ENCODE measurements around the gene FGF14. TPM values are rescaled to one million over a fixed set of nuclear protein-coding genes. Genes with fewer than 3 reads are reported as not detected.

Gene FGF14
- total and polyA plus RNA-seq, 2 donors (not counting 1 experiment from before 2014, with no cell fraction given), result under 0.01 TPM; not detected in 1

GRCh38 chr13:101911752-101912151, 490.1 kb downstream of the FGF14 start:
- intact Hi-C loops (cut with micrococcal nuclease), result no loop called here
- WGBS (ENCODE audit: insufficient coverage), result no CpG with 5 or more reads among the region's 2 CpGs
- H3K9me3 ChIP-seq (ENCODE audit: control extremely low read depth in 1 of 3, control insufficient read depth in 2 of 3, insufficient read depth in 1 of 3, low read length in 2 of 3), result peaks cover 0 to 6% (median 0%) of the 10 kb centered on the region in 3 donors

GRCh38 chr13:101903890-101904289, 498.0 kb downstream of the FGF14 start:
- DNase-seq, result no peak
- CTCF ChIA-PET, result no interaction called here
- no peaks in the 10 kb centered on the region for H3K4me1 ChIP-seq (ENCODE audit: control insufficient read depth in 2 of 2, insufficient read depth in 2 of 2, low read length in 2 of 2)
- no peaks in the 10 kb centered on the region for H3K79me2 ChIP-seq (ENCODE audit: control insufficient read depth, insufficient read depth, low read length)
- Mint-ChIP-seq H3K4me1 (no peaks in the 10 kb centered on the region), H3K4me3 (no peak overlapping the region), H3K27ac (no peak overlapping the region), H3K9me3 (ENCODE audit: insufficient read depth) (peaks cover 2% of the 10 kb centered on the region), H3K27me3 (no peaks in the 10 kb centered on the region)
- H3K27ac ChIP-seq (ENCODE audit: low read length in 2 of 2), result no peak overlapping the region
- no peaks in the 10 kb centered on the region for H3K9me3 ChIP-seq (ENCODE audit: control extremely low read depth in 1 of 3, control insufficient read depth in 2 of 3, insufficient read depth in 1 of 3, low read length in 2 of 3)
- H3K4me3 ChIP-seq (ENCODE audit: control extremely low read depth in 1 of 5, extremely low read depth in 1 of 5, insufficient read depth in 1 of 5, low read depth in 2 of 5, low read length in 4 of 5), result no peak overlapping the region
- H2AFZ ChIP-seq (ENCODE audit: insufficient read depth, low read depth, low read length, poor library complexity, severe bottlenecking), result no peak overlapping the region
- H3K27me3 ChIP-seq (replicated peaks in 1 of 4; ENCODE audit: control extremely low read depth in 1 of 4, control insufficient read depth in 3 of 4, insufficient read depth in 4 of 4, low read length in 3 of 4), result no peaks in the 10 kb centered on the region
- no peak for TF ChIP-seq EZH2 (IDR thresholded peaks at IDR 0.05; ENCODE audit: borderline replicate concordance, insufficient read depth, low read depth, low read length, poor library complexity, severe bottlenecking)
- no peak for TF ChIP-seq CTCF (IDR thresholded peaks at IDR 0.05)
- POLR2A ChIA-PET, result no interaction called here
- intact Hi-C loops (cut with micrococcal nuclease), result no loop called here
- H3K9ac ChIP-seq (ENCODE audit: low read length), result no peak overlapping the region
- no peaks in the 10 kb centered on the region for H3K36me3 ChIP-seq (replicated peaks in 1 of 2; ENCODE audit: control extremely low read depth in 1 of 2, control insufficient read depth in 1 of 2, extremely low read depth in 1 of 2, insufficient read depth in 2 of 2, low read length in 1 of 2)
- no peak for ATAC-seq (ENCODE audit: low read depth)
- no peak overlapping the region for H3K4me2 ChIP-seq (replicated peaks; ENCODE audit: low read depth, low read length, poor library complexity, severe bottlenecking)
- WGBS (ENCODE audit: insufficient coverage), result 58% methylated on average over 3 of the region's 3 CpGs
- no peaks in the 10 kb centered on the region for H4K20me1 ChIP-seq (ENCODE audit: control insufficient read depth, insufficient read depth, low read length, poor library complexity, severe bottlenecking)

More at GRCh38 chr13:101911752-101912151, 490.1 kb downstream of the FGF14 start:
- Histone ChIP-seq H3K79me2 (ENCODE audit: control insufficient read depth, insufficient read depth, low read length) (no peaks in the 10 kb centered on the region), H3K4me3 (ENCODE audit: control extremely low read depth in 1 of 5, extremely low read depth in 1 of 5, insufficient read depth in 1 of 5, low read depth in 2 of 5, low read length in 4 of 5) (no peak overlapping the region), H3K4me2 (replicated peaks; ENCODE audit: low read depth, low read length, poor library complexity, severe bottlenecking) (no peak overlapping the region), H3K27me3 (replicated peaks in 1 of 4; ENCODE audit: control extremely low read depth in 1 of 4, control insufficient read depth in 3 of 4, insufficient read depth in 4 of 4, low read length in 3 of 4) (peaks cover 0 to 13% (median 2%) of the 10 kb centered on the region in 4 experiments), H3K4me1 (ENCODE audit: control insufficient read depth in 2 of 2, insufficient read depth in 2 of 2, low read length in 2 of 2) (no peaks in the 10 kb centered on the region), H4K20me1 (ENCODE audit: control insufficient read depth, insufficient read depth, low read length, poor library complexity, severe bottlenecking) (no peaks in the 10 kb centered on the region), H3K36me3 (replicated peaks in 1 of 2; ENCODE audit: control extremely low read depth in 1 of 2, control insufficient read depth in 1 of 2, extremely low read depth in 1 of 2, insufficient read depth in 2 of 2, low read length in 1 of 2) (no peaks in the 10 kb centered on the region), H3K9ac (ENCODE audit: low read length) (no peak overlapping the region), H2AFZ (ENCODE audit: insufficient read depth, low read depth, low read length, poor library complexity, severe bottlenecking) (no peak overlapping the region), H3K27ac (ENCODE audit: low read length in 2 of 2) (no peak overlapping the region)
- DNase-seq, result no peak
- POLR2A ChIA-PET, result no interaction called here
- TF ChIP-seq EZH2 (IDR thresholded peaks at IDR 0.05; ENCODE audit: borderline replicate concordance, insufficient read depth, low read depth, low read length, poor library complexity, severe bottlenecking), result no peak
- TF ChIP-seq CTCF (IDR thresholded peaks at IDR 0.05), result no peak
- Mint-ChIP-seq H3K4me1 (no peaks in the 10 kb centered on the region), H3K27ac (no peak overlapping the region), H3K9me3 (ENCODE audit: insufficient read depth) (peaks cover 2% of the 10 kb centered on the region), H3K27me3 (peaks cover 9% of the 10 kb centered on the region), H3K4me3 (no peak overlapping the region)
- no peak for ATAC-seq (ENCODE audit: low read depth)
- CTCF ChIA-PET, result no interaction called here

Data from B cell (primary cell).